Measurements from ENCODE around the gene USP37. TPM values are rescaled to one million over a fixed set of nuclear protein-coding genes. Genes with fewer than 3 reads are reported as not detected.

The USP37 gene
- total and polyA plus RNA-seq, 2 of the 13 experiments (the other 11 are each of a cell fraction or from before 2014, with no cell fraction given) = 6.5 to 30.6 TPM

- TF ChIP-seq, protein P1, sequence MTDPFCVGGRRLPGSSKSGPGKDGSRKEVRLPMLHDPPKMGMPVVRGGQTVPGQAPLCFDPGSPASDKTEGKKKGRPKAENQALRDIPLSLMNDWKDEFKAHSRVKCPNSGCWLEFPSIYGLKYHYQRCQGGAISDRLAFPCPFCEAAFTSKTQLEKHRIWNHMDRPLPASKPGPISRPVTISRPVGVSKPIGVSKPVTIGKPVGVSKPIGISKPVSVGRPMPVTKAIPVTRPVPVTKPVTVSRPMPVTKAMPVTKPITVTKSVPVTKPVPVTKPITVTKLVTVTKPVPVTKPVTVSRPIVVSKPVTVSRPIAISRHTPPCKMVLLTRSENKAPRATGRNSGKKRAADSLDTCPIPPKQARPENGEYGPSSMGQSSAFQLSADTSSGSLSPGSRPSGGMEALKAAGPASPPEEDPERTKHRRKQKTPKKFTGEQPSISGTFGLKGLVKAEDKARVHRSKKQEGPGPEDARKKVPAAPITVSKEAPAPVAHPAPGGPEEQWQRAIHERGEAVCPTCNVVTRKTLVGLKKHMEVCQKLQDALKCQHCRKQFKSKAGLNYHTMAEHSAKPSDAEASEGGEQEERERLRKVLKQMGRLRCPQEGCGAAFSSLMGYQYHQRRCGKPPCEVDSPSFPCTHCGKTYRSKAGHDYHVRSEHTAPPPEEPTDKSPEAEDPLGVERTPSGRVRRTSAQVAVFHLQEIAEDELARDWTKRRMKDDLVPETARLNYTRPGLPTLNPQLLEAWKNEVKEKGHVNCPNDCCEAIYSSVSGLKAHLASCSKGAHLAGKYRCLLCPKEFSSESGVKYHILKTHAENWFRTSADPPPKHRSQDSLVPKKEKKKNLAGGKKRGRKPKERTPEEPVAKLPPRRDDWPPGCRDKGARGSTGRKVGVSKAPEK (CRISPR knock-in tag; IDR thresholded peaks at IDR 0.05; ENCODE audit: borderline replicate concordance) = no peak
- TF ChIP-seq PTBP1 (IDR thresholded peaks at IDR 0.05; ENCODE audit: low read depth, low read length, poor library complexity, severe bottlenecking) = peak; percentile 24
- TF ChIP-seq, protein P2, sequence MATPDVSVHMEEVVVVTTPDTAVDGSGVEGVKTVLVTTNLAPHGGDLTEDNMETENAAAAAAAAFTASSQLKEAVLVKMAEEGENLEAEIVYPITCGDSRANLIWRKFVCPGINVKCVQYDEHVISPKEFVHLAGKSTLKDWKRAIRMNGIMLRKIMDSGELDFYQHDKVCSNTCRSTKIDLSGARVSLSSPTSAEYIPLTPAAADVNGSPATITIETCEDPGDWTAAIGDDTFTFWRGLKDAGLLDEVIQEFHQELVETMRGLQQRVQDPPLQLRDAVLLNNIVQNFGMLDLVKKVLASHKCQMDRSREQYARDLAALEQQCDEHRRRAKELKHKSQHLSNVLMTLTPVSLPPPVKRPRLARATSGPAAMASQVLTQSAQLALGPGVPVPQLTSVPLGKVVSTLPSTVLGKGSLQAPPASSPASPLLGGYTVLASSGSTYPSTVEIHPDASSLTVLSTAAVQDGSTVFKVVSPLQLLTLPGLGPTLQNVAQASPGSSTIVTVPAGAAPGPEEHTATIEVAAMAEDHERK (CRISPR knock-in tag; IDR thresholded peaks at IDR 0.05; ENCODE audit: low read depth) = peak; percentile 95
- TF ChIP-seq ZSCAN29 (CRISPR knock-in tag; conservative IDR thresholded peaks at IDR 0.05) = peak; percentile 79; the same call in 1 of the 2 replicates
- TF ChIP-seq SOX13 (IDR thresholded peaks at IDR 0.05) = 0 out of 2 replicates have a peak, but pooled peaks have one; percentile 44
- 0 out of 4 replicates have a peak, but pooled peaks of 1 of the 2 experiments have one; percentile 0 for TF ChIP-seq SOX13 (CRISPR knock-in tag; conservative IDR thresholded peaks at IDR 0.05 in 1 of 2, IDR thresholded peaks at IDR 0.05 in 1 of 2)
- TF ChIP-seq ZBTB10 (CRISPR knock-in tag; IDR thresholded peaks at IDR 0.05; ENCODE audit: borderline replicate concordance) = 0 out of 2 replicates have a peak, but pooled peaks have one; percentile 79
- TF ChIP-seq, protein P3, sequence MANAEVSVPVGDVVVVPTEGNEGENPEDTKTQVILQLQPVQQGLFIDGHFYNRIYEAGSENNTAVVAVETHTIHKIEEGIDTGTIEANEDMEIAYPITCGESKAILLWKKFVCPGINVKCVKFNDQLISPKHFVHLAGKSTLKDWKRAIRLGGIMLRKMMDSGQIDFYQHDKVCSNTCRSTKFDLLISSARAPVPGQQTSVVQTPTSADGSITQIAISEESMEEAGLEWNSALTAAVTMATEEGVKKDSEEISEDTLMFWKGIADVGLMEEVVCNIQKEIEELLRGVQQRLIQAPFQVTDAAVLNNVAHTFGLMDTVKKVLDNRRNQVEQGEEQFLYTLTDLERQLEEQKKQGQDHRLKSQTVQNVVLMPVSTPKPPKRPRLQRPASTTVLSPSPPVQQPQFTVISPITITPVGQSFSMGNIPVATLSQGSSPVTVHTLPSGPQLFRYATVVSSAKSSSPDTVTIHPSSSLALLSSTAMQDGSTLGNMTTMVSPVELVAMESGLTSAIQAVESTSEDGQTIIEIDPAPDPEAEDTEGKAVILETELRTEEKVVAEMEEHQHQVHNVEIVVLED (CRISPR knock-in tag; IDR thresholded peaks at IDR 0.05; ENCODE audit: borderline replicate concordance) = peak; percentile 99
- TF ChIP-seq XRCC5 (optimal IDR thresholded peaks at IDR 0.05; ENCODE audit: low read length) = peak; percentile 41
- 0 out of 2 replicates have a peak, but pooled peaks have one; percentile 31 for TF ChIP-seq FOSL1 (CRISPR knock-in tag; IDR thresholded peaks at IDR 0.05; ENCODE audit: borderline replicate concordance)
- peak; percentile 76; the same call in 1 of the 2 replicates for TF ChIP-seq MAZ (IDR thresholded peaks at IDR 0.05; ENCODE audit: borderline replicate concordance, low read depth, low read length)
- peak; percentile 97 for TF ChIP-seq MAZ (CRISPR knock-in tag; IDR thresholded peaks at IDR 0.05; ENCODE audit: low read depth)
- TF ChIP-seq SNAPC2 (CRISPR knock-in tag; IDR thresholded peaks at IDR 0.05) = peak; percentile 98
- no peak for TF ChIP-seq ZMYM3 (CRISPR knock-in tag; IDR thresholded peaks at IDR 0.05)
- TF ChIP-seq, protein P4, sequence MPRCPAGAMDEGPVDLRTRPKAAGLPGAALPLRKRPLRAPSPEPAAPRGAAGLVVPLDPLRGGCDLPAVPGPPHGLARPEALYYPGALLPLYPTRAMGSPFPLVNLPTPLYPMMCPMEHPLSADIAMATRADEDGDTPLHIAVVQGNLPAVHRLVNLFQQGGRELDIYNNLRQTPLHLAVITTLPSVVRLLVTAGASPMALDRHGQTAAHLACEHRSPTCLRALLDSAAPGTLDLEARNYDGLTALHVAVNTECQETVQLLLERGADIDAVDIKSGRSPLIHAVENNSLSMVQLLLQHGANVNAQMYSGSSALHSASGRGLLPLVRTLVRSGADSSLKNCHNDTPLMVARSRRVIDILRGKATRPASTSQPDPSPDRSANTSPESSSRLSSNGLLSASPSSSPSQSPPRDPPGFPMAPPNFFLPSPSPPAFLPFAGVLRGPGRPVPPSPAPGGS (CRISPR knock-in tag; IDR thresholded peaks at IDR 0.05) = peak; percentile 96
- TF ChIP-seq ZNF124 (CRISPR knock-in tag; IDR thresholded peaks at IDR 0.05) = peak; percentile 45; the same call in 1 of the 2 replicates
- TF ChIP-seq ZNF431 (CRISPR knock-in tag; IDR thresholded peaks at IDR 0.05; ENCODE audit: borderline replicate concordance, low read depth) = peak; percentile 76; the same call in 1 of the 2 replicates
These were observed at the start of gene USP37, which contains the start of gene CNOT9 (continued) for GRCh38 chr2:218568190-218569037.

Measured in HepG2 (cell line).